Effector memory CD8-positive, alpha-beta T cell (primary cell): ENCODE results near the gene PLCG1.

Experiments
- ATAC-seq: fragments of 150-1000 bp; cut with Tn5 transposase; replicated peaks from 2 replicates; pipeline ENCODE4 v1.10.0; 2021; ENCODE audit warnings: mild to moderate bottlenecking, moderate library complexity
- DNase-seq, 3 experiments: peaks; one replicate each; pipeline ENCODE4 v3.0.0; 2021
- H3K27ac Mint-ChIP-seq, 2 donors: one replicate each; pipeline ENCODE4 v1.8.0; 2022; ENCODE audit warnings: mild to moderate bottlenecking in 2 of 2, mixed read lengths in 2 of 2, moderate library complexity in 2 of 2
- H3K27me3 Mint-ChIP-seq, 2 donors: one replicate each; pipeline ENCODE4 v1.8.0; 2022; ENCODE audit warnings: mixed read lengths in 2 of 2
- H3K36me3 Mint-ChIP-seq: one replicate; pipeline ENCODE4 v1.8.0; 2022; ENCODE audit warnings: mild to moderate bottlenecking, moderate library complexity, mixed read lengths; ENCODE audit not compliant: insufficient read depth
- H3K4me1 Mint-ChIP-seq, 2 donors: one replicate each; pipeline ENCODE4 v1.8.0; 2022; ENCODE audit warnings: low read depth in 2 of 2, mixed read lengths in 2 of 2
- H3K4me3 Mint-ChIP-seq, 2 donors: one replicate each; pipeline ENCODE4 v1.8.0; 2022; ENCODE audit warnings: mild to moderate bottlenecking in 2 of 2, mixed read lengths in 2 of 2, moderate library complexity in 2 of 2
- H3K9me3 Mint-ChIP-seq, 2 donors: one replicate each; pipeline ENCODE4 v1.8.0; 2022; ENCODE audit warnings: mixed read lengths in 2 of 2

Gene PLCG1

DNA sequence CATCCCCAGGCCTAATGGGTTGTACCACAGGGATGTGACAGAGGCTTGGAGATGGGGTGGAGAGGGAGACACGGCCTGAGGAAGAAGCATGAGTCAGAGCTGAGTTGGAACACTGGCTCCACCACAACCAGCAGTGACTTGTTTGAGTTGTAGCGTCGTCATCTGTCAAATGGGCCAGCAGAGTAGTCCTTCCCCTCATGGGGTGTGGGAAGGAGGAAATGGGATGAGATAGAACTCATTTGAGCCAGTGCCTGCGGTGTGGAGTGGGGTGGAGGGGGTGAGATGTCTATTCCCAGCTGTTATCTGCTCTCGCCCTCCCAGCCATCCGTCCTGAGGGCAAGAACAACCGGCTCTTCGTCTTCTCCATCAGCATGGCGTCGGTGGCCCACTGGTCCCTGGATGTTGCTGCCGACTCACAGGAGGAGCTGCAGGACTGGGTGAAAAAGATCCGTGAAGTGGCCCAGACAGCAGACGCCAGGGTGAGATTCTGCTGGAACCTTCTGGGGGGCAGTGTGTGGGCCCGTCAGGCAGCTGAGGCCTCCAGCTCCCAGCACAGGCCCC is 32.5 kb downstream of the PLCG1 start:
- ATAC-seq, result no peak
- peaks cover 23 to 52% of the 10 kb centered on the region in 2 donors for H3K4me1 Mint-ChIP-seq

DNA sequence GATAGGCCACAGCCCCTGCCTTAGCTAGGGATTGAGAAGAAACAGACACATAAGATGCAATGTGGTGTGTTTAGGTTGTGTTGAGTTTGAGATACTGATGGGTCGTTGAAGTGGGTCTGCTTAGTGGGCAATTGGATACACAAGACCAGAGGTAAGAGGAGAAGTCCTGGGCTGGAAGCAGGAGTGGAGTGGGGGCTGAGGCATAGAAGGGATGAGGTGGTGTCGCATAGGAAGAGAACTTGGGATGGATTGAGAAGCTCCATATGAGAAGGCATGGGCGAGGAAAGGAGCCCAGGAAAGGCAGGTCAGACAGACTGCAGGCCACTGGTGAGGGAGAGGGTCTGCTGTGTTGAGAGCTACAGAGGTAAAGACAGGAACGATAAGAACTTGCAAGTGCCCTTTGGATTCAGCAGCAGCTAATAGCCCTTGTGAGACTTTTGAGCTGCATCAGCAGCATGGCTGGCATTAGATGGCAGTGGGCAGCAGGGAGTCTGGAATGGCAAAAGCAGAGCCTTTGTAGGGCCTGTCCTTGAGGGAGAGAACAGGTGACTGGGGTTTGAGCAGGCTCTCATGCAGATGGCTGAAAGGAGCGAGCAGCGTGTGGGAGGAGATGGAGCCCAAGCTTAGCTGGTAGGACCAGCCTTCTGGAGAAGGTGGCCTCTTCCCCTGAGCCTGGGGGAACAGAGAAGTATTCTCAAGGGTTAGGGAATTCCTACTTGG is 33.2 kb downstream of the PLCG1 start:
- DNase-seq, result no peak
- no peaks in the 10 kb centered on the region for H3K27me3 Mint-ChIP-seq
- peaks cover 84% of the 10 kb centered on the region for H3K36me3 Mint-ChIP-seq
- H3K4me3 Mint-ChIP-seq, result no peak overlapping the region
- peaks cover 23 to 52% of the 10 kb centered on the region in 2 donors for H3K4me1 Mint-ChIP-seq
- peak overlapping the region; percentile 80 to 84 for H3K27ac Mint-ChIP-seq
- ATAC-seq, result no peak
- H3K9me3 Mint-ChIP-seq, result no peaks in the 10 kb centered on the region

More for the DNA sequence above, 32.5 kb downstream of the PLCG1 start:
- Mint-ChIP-seq H3K36me3 (peaks cover 89% of the 10 kb centered on the region), H3K27me3 (no peaks in the 10 kb centered on the region), H3K9me3 (no peaks in the 10 kb centered on the region), H3K4me3 (no peak overlapping the region), H3K27ac (peak overlapping the region; percentile 33 to 80)
- DNase-seq, result no peak

DNA sequence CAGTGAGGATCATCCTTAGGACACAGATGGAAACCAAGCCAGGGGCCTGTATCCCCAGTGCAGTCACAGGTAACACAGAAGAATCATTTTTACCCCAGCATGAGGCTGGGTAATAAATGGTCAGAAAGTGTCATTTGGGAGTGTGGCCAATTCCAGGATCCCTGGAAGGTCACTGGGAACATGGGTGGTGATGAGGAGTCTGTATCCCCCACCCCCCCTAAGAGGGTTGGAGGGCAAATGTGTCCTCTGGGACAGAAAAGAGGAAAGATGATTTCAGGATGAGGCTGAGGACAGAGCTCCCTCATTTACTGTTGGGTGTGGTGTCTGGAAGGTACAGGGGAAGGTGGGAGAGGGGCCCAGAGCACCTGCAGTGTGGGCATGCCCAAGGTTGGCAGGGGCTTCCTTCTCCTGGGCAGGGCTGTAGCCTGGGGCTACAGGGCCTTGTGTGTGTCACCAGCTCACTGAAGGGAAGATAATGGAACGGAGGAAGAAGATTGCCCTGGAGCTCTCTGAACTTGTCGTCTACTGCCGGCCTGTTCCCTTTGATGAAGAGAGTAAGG is 34.5 kb downstream of the PLCG1 start:
- H3K4me3 Mint-ChIP-seq, result no peak overlapping the region
- H3K27ac Mint-ChIP-seq, result peak overlapping the region; percentile 80 to 84
- peaks cover 82% of the 10 kb centered on the region for H3K36me3 Mint-ChIP-seq

DNA sequence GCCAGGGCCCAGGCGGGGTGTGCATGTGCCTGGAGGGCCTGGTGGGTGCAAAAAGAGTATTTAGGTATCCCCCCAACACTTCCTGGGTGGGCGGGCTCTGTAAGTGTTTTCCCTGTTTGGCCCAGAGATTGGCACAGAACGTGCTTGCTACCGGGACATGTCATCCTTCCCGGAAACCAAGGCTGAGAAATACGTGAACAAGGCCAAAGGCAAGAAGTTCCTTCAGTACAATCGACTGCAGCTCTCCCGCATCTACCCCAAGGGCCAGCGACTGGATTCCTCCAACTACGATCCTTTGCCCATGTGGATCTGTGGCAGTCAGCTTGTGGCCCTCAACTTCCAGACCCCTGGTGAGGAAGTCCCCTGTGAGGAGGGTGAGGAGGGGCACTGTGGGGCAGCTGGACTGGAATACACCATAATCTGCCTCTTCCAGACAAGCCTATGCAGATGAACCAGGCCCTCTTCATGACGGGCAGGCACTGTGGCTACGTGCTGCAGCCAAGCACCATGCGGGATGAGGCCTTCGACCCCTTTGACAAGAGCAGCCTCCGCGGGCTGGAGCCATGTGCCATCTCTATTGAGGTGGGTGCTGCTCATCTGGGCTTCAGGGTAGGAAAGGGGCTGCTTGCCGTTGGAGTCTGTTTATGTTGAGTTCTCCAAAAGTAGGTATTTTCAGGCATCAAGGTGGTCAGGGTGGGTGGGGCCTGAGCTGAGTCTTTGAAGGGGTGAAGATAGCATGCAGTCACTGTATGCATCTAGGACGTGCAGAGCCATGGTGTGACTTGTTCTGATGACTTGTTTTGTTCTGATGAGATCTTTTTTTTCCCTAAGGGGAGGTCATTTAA is 35.2 kb downstream of the PLCG1 start:
- H3K9me3 Mint-ChIP-seq, result no peaks in the 10 kb centered on the region
- no peaks in the 10 kb centered on the region for H3K27me3 Mint-ChIP-seq
- peak overlapping the region; percentile 74 to 84 for H3K27ac Mint-ChIP-seq
- ATAC-seq, result peak; percentile 12
- DNase-seq, result no peak
- no peak overlapping the region for H3K4me3 Mint-ChIP-seq
- peaks cover 79% of the 10 kb centered on the region for H3K36me3 Mint-ChIP-seq
- peaks cover 15 to 37% of the 10 kb centered on the region in 2 donors for H3K4me1 Mint-ChIP-seq

More for the DNA sequence above, 34.5 kb downstream of the PLCG1 start:
- H3K27me3 Mint-ChIP-seq, result no peaks in the 10 kb centered on the region
- no peaks in the 10 kb centered on the region for H3K9me3 Mint-ChIP-seq
- peaks cover 22 to 44% of the 10 kb centered on the region in 2 donors for H3K4me1 Mint-ChIP-seq
- no peak for DNase-seq
- no peak for ATAC-seq

DNA sequence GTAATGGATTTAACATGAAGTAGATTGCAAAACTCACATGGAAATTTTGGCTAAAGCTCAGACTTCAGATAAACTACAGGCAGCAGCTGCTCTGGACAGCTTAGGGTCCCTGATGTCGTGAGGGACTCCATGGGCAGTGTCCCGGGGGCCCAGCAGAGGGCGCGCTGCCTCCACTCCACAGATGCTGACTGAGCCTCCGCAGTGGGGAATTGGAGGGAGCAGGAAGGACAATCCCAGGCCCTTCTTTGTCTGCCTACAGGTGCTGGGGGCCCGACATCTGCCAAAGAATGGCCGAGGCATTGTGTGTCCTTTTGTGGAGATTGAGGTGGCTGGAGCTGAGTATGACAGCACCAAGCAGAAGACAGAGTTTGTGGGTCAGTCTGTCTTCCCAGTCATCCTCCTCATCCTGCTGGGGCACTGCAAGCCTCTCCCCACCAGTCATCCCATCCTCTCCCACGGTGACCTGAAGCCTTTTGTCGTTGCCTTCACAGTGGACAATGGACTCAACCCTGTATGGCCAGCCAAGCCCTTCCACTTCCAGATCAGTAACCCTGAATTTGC is 35.9 kb downstream of the PLCG1 start:
- H3K36me3 Mint-ChIP-seq, result peaks cover 71% of the 10 kb centered on the region
- no peak overlapping the region for H3K4me3 Mint-ChIP-seq
- H3K9me3 Mint-ChIP-seq, result no peaks in the 10 kb centered on the region
- peaks cover 13 to 32% of the 10 kb centered on the region in 2 donors for H3K4me1 Mint-ChIP-seq
- DNase-seq (peak; percentile 52 to 58 (median 56)), ATAC-seq (peak; percentile 93)
- peak overlapping the region; percentile 74 to 75 for H3K27ac Mint-ChIP-seq
- H3K27me3 Mint-ChIP-seq, result no peaks in the 10 kb centered on the region

DNA sequence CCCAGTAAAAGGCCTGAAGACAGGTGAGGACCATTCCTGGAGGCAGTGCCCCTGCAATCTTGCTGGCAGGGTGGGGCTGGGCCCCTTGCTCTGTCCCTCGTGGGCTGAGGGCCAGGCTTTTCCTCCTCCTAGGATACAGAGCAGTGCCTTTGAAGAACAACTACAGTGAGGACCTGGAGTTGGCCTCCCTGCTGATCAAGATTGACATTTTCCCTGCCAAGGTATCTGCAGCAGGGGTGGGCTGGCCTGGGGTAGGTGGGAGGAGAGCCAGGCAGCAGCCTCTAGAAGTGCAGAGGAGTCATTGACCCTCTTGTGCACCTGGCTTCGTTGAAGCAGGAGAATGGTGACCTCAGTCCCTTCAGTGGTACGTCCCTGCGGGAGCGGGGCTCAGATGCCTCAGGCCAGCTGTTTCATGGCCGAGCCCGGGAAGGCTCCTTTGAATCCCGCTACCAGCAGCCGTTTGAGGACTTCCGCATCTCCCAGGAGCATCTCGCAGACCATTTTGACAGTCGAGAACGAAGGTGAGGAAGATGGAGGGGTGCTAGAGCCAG is 36.5 kb downstream of the PLCG1 start:
- no peak for ATAC-seq
- Mint-ChIP-seq H3K27me3 (no peaks in the 10 kb centered on the region), H3K36me3 (peaks cover 68% of the 10 kb centered on the region), H3K27ac (peak overlapping the region; percentile 74 to 75), H3K4me3 (no peak overlapping the region), H3K4me1 (peaks cover 13 to 29% of the 10 kb centered on the region in 2 donors), H3K9me3 (no peaks in the 10 kb centered on the region)
- DNase-seq, result no peak

DNA sequence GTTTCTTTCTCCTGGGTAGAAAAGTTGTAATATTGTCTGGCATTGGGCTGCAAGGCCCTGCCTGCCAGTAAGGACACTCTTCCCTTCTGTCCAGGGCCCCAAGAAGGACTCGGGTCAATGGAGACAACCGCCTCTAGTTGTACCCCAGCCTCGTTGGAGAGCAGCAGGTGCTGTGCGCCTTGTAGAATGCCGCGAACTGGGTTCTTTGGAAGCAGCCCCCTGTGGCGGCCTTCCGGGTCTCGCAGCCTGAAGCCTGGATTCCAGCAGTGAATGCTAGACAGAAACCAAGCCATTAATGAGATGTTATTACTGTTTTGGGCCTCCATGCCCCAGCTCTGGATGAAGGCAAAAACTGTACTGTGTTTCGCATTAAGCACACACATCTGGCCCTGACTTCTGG is 37.0 kb downstream of the PLCG1 start:
- H3K27ac Mint-ChIP-seq, result peak overlapping the region; percentile 65 to 89
- peaks cover 13 to 29% of the 10 kb centered on the region in 2 donors for H3K4me1 Mint-ChIP-seq
- ATAC-seq, result no peak
- DNase-seq, result no peak
- no peaks in the 10 kb centered on the region for H3K27me3 Mint-ChIP-seq
- no peaks in the 10 kb centered on the region for H3K9me3 Mint-ChIP-seq
- H3K36me3 Mint-ChIP-seq, result peaks cover 68% of the 10 kb centered on the region
- H3K4me3 Mint-ChIP-seq, result no peak overlapping the region

DNA sequence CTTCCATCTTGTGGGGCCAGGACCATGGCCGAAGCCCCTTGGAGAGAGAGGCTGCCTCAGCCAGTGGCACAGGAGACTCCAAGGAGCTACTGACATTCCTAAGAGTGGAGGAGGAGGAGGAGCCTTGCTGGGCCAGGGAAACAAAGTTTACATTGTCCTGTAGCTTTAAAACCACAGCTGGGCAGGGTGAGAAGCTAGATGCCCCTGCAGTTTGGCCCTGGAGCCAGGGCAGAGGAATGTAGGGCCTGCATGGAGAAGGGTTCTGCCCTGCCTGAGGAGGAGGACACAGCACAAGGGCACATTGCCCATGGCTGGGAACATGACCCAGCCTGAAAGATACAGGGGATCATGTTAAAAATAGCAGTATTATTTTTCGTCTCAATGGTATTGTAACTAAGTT is 37.4 kb downstream of the PLCG1 start:
- DNase-seq (no peak), ATAC-seq (no peak)
- Mint-ChIP-seq H3K36me3 (peaks cover 66% of the 10 kb centered on the region), H3K4me1 (peaks cover 13 to 29% of the 10 kb centered on the region in 2 donors), H3K9me3 (no peaks in the 10 kb centered on the region), H3K27ac (peak overlapping the region; percentile 65 to 89), H3K27me3 (no peaks in the 10 kb centered on the region), H3K4me3 (no peak overlapping the region)

DNA sequence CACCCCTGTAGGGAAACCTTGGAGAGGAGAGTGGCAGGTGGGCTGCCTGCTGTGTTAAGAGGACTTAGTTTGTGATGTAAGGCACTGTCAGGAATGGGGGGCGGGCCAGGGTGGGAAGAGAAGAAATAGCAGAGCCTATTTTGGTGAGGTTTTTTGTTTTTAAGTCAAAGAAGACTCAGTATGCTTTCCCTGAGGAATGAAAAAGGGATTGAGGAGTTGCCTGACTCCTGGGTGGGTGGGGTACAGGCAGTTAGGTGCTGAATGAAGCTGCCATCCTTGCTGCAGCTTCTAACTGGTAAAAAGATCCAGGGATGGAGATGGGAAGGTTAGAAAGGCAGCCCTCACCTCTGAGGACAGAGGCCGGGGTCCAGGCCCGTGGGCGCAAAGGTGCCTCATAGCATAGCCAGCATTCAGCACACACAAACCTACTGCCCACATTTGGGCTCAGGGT is 37.9 kb downstream of the PLCG1 start:
- Mint-ChIP-seq H3K9me3 (no peaks in the 10 kb centered on the region), H3K27me3 (no peaks in the 10 kb centered on the region), H3K4me1 (peaks cover 11 to 29% of the 10 kb centered on the region in 2 donors), H3K4me3 (no peak overlapping the region), H3K27ac (peak overlapping the region; percentile 65 to 89), H3K36me3 (peaks cover 62% of the 10 kb centered on the region)
- no peak for DNase-seq
- no peak for ATAC-seq

DNA sequence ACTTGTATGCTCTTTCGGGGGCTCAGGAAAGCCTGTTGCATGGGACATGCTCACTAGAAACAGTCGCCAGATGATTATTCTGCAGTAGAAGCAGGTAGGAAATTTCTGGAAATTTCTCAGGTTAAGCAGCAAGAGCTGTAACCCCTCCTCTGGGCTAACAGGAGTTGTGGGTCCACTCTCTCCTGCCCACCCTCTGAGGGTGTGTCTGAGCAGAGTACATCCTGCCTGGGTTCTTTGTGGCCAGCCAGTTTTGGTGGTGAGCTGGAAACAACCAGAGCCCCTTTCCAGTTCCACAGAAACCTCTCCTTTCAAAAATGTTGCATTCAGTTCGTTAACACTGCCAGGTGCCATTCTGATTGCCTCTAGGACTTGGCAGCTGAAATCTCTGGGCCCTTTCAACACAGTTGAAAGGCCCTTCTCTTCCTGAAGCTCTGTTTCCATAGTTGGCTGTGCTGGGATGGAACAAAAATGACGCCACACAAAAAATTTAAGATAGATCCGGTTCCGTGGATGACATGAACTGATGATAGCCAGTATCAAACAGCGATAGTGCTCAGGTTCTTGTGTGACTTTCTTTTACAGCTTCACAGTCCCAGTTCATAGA is 38.5 kb downstream of the PLCG1 start:
- Mint-ChIP-seq H3K4me1 (peaks cover 5 to 29% of the 10 kb centered on the region in 2 donors), H3K9me3 (no peaks in the 10 kb centered on the region), H3K4me3 (no peak overlapping the region), H3K36me3 (peaks cover 56% of the 10 kb centered on the region), H3K27me3 (no peaks in the 10 kb centered on the region), H3K27ac (peak overlapping the region; percentile 20 to 75)
- DNase-seq (no peak), ATAC-seq (no peak)

DNA sequence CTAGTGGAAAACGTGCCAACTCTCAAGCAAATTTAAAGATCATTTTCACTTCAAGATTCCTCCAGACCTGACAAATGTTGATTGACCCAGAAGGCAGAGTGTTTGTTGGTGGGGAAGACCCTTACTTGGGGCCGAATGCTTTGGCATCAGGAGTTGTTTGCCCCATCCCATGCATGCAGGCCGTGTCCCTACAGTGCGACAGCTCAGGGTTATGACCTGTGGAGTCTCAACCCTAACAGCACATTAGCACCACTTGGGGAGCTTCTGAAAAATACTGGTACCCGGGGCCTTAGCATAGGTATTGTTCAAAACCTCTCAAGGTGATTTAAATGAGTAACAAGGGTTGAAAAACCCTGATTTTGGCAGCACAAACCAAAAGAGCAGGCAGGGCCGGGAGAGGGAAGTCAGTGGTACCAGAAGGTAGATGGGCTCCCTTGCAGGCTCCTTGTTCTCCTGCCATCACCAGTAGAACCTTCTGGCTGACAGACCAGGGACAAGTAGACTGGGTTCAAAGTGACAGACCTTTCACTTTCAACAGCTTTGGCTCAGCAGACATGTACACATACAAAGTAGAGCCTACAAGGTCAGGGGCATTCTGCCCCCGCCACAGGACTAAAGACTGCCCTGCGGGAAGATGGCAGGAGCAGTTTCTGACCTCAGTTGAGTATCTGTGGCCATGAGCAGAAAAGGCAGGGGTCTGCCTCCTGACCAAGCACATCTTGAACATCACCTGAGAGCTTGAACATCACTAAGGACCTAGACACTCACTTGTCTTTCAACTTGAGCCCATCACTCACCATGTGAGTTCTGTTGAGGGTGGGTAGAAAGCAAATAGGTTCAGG is 39.6 kb downstream of the PLCG1 start:
- ATAC-seq, result no peak

DNA sequence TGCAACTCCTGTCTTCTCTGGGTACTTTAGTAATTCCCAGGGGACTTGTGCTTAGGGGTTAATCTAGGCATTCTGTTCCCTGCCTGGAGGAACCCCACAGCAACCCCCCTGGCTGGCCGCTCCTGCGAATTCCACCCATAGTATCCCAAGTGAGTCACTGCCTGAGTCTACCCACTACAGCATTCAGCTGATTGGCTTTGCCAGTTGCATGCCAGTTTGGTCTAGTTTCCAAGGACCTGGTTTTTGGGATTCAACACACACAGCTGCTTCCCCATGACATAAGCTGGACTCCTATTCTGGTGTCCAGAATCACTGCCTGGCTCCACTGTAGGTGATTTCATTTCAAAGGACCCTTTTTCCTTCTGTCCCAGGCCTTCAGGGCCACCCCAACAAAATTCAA is 40.3 kb downstream of the PLCG1 start:
- ATAC-seq, result no peak
- H3K27ac Mint-ChIP-seq, result peak overlapping the region; percentile 75
- no peaks in the 10 kb centered on the region for H3K27me3 Mint-ChIP-seq
- H3K9me3 Mint-ChIP-seq, result no peaks in the 10 kb centered on the region
- DNase-seq, result no peak
- no peak overlapping the region for H3K4me3 Mint-ChIP-seq
- peaks cover 14 to 23% of the 10 kb centered on the region in 2 donors for H3K4me1 Mint-ChIP-seq
- peaks cover 40% of the 10 kb centered on the region for H3K36me3 Mint-ChIP-seq

More for the DNA sequence above, 39.6 kb downstream of the PLCG1 start:
- H3K36me3 Mint-ChIP-seq, result peaks cover 45% of the 10 kb centered on the region
- peaks cover 6 to 23% of the 10 kb centered on the region in 2 donors for H3K4me1 Mint-ChIP-seq
- no peak for DNase-seq
- H3K4me3 Mint-ChIP-seq, result no peak overlapping the region
- H3K27ac Mint-ChIP-seq, result peak overlapping the region; percentile 75
- no peaks in the 10 kb centered on the region for H3K9me3 Mint-ChIP-seq
- no peaks in the 10 kb centered on the region for H3K27me3 Mint-ChIP-seq
